SK-N-SH (cell line): ENCODE data around the gene GCDH. TPM values are rescaled to one million over a fixed set of nuclear protein-coding genes. Genes with fewer than 3 reads are reported as not detected.

Experiments
- CTCF ChIA-PET: fragments of 300-600, 350-600 bp; formaldehyde crosslinking; extraction: SDS; loops from one replicate; lab custom pipeline; 2021; lab: Yijun Ruan, JAX
- POLR2A ChIA-PET: fragments of 350-600 bp; sonication (Branson Sonifier 250); formaldehyde crosslinking; extraction: SDS; loops from one replicate; lab custom pipeline; 2020; ENCODE audit warnings: antibody characterized with exemption, inconsistent platforms; lab: Yijun Ruan, JAX
- DNase-seq: peaks from one replicate; pipeline ENCODE4 v3.0.0; 2012
- H2AFZ ChIP-seq: fragments of 200-600 bp; sonication (generic); 2 replicates; pipeline ENCODE4 v1.8.1; 2016; ENCODE audit warnings: antibody characterized with exemption, mild to moderate bottlenecking, low read depth
- H3F3A ChIP-seq: fragments of 200-600 bp; sonication (generic); replicated peaks from 2 replicates; pipeline ENCODE3; 2016; ENCODE audit warnings: antibody characterized with exemption, mild to moderate bottlenecking; ENCODE audit not compliant: insufficient read depth
- H3K27ac ChIP-seq, 2 experiments: fragments of 200-500 bp in 1 of 2; fragments of 200-600 bp in 1 of 2; sonication (Bioruptor generic) in 1 of 2; sonication (generic), shearing (Covaris generic) in 1 of 2; 2 replicates each; pipeline versions ENCODE4 v1.5.1 to v1.6.1; 2014 to 2016; ENCODE audit warnings: low read depth in 2 of 2, inconsistent platforms in 1 of 2, low read length in 1 of 2, mild to moderate bottlenecking in 1 of 2, mixed read lengths in 1 of 2
- H3K27me3 ChIP-seq: fragments of 200-600 bp; sonication (generic), shearing (Covaris generic); 2 replicates; pipeline ENCODE4 v1.6.1; 2016; ENCODE audit warnings: mixed run types; ENCODE audit not compliant: insufficient read depth
- H3K36me3 ChIP-seq, 2 experiments: fragments of 200-500 bp in 1 of 2; fragments of 200-600 bp in 1 of 2; sonication (Bioruptor generic) in 1 of 2; sonication (generic) in 1 of 2; replicated peaks in 1 of 2; 2 replicates each; pipeline versions ENCODE3 to v1.5.1; 2014 to 2016; ENCODE audit warnings: low read length in 1 of 2, mild to moderate bottlenecking in 1 of 2; ENCODE audit not compliant: insufficient read depth in 2 of 2, control insufficient read depth in 1 of 2
- H3K4me1 ChIP-seq, 2 experiments: fragments of 200-500 bp in 1 of 2; fragments of 200-600 bp in 1 of 2; sonication (Bioruptor generic) in 1 of 2; sonication (generic), shearing (Covaris generic) in 1 of 2; 2 replicates each; pipeline versions ENCODE4 v1.5.1 to v1.6.1; 2014 to 2016; ENCODE audit warnings: low read depth in 1 of 2, low read length in 1 of 2, mixed run types in 1 of 2; ENCODE audit not compliant: insufficient read depth in 2 of 2, control insufficient read depth in 1 of 2
- H3K4me2 ChIP-seq: fragments of 200-600 bp; sonication (generic), shearing (Covaris generic); 2 replicates; pipeline ENCODE4 v1.6.1; 2017; ENCODE audit warnings: mixed run types
- H3K4me3 ChIP-seq, 2 experiments: fragments of 200-500 bp in 1 of 2; fragments of 200-600 bp in 1 of 2; sonication (Bioruptor generic) in 1 of 2; sonication (generic), shearing (Covaris generic) in 1 of 2; 2 replicates each; pipeline versions ENCODE4 v1.5.1 to v1.8.1; 2014 to 2016; ENCODE audit warnings: low read depth in 2 of 2, inconsistent platforms in 1 of 2, low read length in 1 of 2, mild to moderate bottlenecking in 1 of 2, mixed read lengths in 1 of 2, moderate library complexity in 1 of 2
- H3K79me2 ChIP-seq: fragments of 200-600 bp; sonication (generic); 2 replicates; pipeline ENCODE4 v1.8.1; 2017; ENCODE audit warnings: mild to moderate bottlenecking; ENCODE audit not compliant: insufficient read depth
- H3K9ac ChIP-seq: fragments of 200-600 bp; sonication (generic); 2 replicates; pipeline ENCODE4 v1.6.1; 2017; ENCODE audit warnings: mixed run types
- H3K9me2 ChIP-seq: fragments of 200-600 bp; sonication (generic); 2 replicates; pipeline ENCODE4 v1.6.1; 2017; ENCODE audit warnings: mixed run types
- H3K9me3 ChIP-seq: fragments of 200-600 bp; sonication (generic); 2 replicates; pipeline ENCODE4 v1.6.1; 2017; ENCODE audit warnings: mixed run types, mild to moderate bottlenecking, moderate library complexity
- H4K20me1 ChIP-seq: fragments of 200-600 bp; sonication (generic); 2 replicates; pipeline ENCODE4 v1.6.1; 2017; ENCODE audit warnings: mild to moderate bottlenecking, mixed run types; ENCODE audit not compliant: insufficient read depth
- CHD2 ChIP-seq: fragments of 150-350 bp; IDR thresholded peaks from 2 replicates; pipeline ENCODE4 v1.6.1; 2018; ENCODE audit warnings: low read length; ENCODE audit not compliant: partially characterized antibody
- ELF1 ChIP-seq: IDR thresholded peaks from 2 replicates; pipeline ENCODE4 v1.4.0; 2012
- EP300 ChIP-seq, 2 experiments: IDR thresholded peaks; 2 replicates each; pipeline versions ENCODE4 v1.4.0 to v1.6.1; 2012; ENCODE audit warnings: borderline replicate concordance in 1 of 2, low read depth in 1 of 2, low read length in 1 of 2
- EZH2phosphoT487 ChIP-seq: fragments of 200-600 bp; sonication (generic); IDR thresholded peaks from 2 replicates; pipeline ENCODE4 v1.6.1; 2017; ENCODE audit warnings: low read depth, mixed run types, mild to moderate bottlenecking, antibody characterized with exemption, moderate library complexity, borderline replicate concordance
- FOXJ3 ChIP-seq: sonication (generic); formaldehyde crosslinking; IDR thresholded peaks from 2 replicates; pipeline ENCODE4 v1.5.1; 2020; ENCODE audit warnings: mild to moderate bottlenecking, missing genetic modification reagents
- GABPA ChIP-seq: IDR thresholded peaks from 2 replicates; pipeline ENCODE4 v1.4.0; 2012; ENCODE audit warnings: low read depth, mild to moderate bottlenecking
- MXI1 ChIP-seq: IDR thresholded peaks from 2 replicates; pipeline ENCODE4 v1.6.1; 2012; ENCODE audit warnings: mild to moderate bottlenecking, low read depth, low read length, improper control_type of control experiment
- NRF1 ChIP-seq: IDR thresholded peaks from 2 replicates; pipeline ENCODE4 v1.6.1; 2012; ENCODE audit warnings: low read depth, mild to moderate bottlenecking, low read length
- PBX3 ChIP-seq: IDR thresholded peaks from 2 replicates; pipeline ENCODE4; 2012
- POLR2AphosphoS5 ChIP-seq: IDR thresholded peaks from 2 replicates; pipeline ENCODE4 v1.6.1; 2012; ENCODE audit warnings: low read depth, low read length
- RAD21 ChIP-seq: IDR thresholded peaks from 2 replicates; pipeline ENCODE4 v1.6.1; 2012; ENCODE audit warnings: mild to moderate bottlenecking, low read length
- REST ChIP-seq: IDR thresholded peaks from 2 replicates; pipeline ENCODE4 v1.6.1; 2012; ENCODE audit warnings: mild to moderate bottlenecking, low read depth, low read length, moderate library complexity
- RFX5 ChIP-seq: IDR thresholded peaks from 2 replicates; pipeline ENCODE4 v1.6.1; 2012; ENCODE audit warnings: mild to moderate bottlenecking, improper control_type of control experiment, low read length
- SIN3A ChIP-seq: IDR thresholded peaks from 2 replicates; pipeline ENCODE4 v1.6.1; 2012; ENCODE audit warnings: low read depth, mild to moderate bottlenecking, low read length, moderate library complexity, borderline replicate concordance
- TAF1 ChIP-seq: IDR thresholded peaks from 2 replicates; pipeline ENCODE4 v1.6.1; 2012; ENCODE audit warnings: low read depth, mild to moderate bottlenecking, low read length, moderate library complexity, borderline replicate concordance
- TCF12 ChIP-seq: IDR thresholded peaks from 2 replicates; pipeline ENCODE4 v1.4.0; 2012
- TEAD4 ChIP-seq: IDR thresholded peaks from 2 replicates; pipeline ENCODE4 v1.4.0; 2012; ENCODE audit warnings: mild to moderate bottlenecking, borderline replicate concordance; ENCODE audit not compliant: insufficient read depth
- WGBS: methylation state at CpG from one replicate; pipeline ENCODE4 v1.1.6; 2017; ENCODE audit warnings: low lambda C conversion rate; 5-methylcytosine and 5-hydroxymethylcytosine counted together
- polyA plus RNA-seq, 3 experiments: library from polyadenylated mRNA; depleted of rRNA; stranded (reverse); fragments of >200 nt; gene quantifications; 2 replicates each; pipeline ENCODE4 v1.2.3, GENCODE V29; 2012
- TF ChIP-seq, protein P1 (sequence below): fragments of 150-350 bp; IDR thresholded peaks from 2 replicates; pipeline ENCODE4 v1.6.1; 2017; ENCODE audit warnings: antibody characterized with exemption, low read length, low read depth, borderline replicate concordance
- TF ChIP-seq, protein P2 (sequence below): IDR thresholded peaks from 2 replicates; pipeline ENCODE4 v1.4.0; 2012; ENCODE audit warnings: low read depth

The GCDH gene
- polyA plus RNA-seq (2012; rRNA removed): 29.4 and 36.6 TPM in 2 replicates
- 13.4 and 24.8 TPM in 2 replicates for polyA plus RNA-seq (2012; cell fraction: cytosol; rRNA removed)
- 63.5 and 74.5 TPM in 2 replicates for polyA plus RNA-seq (2012; cell fraction: nucleus; rRNA removed)

DNA sequence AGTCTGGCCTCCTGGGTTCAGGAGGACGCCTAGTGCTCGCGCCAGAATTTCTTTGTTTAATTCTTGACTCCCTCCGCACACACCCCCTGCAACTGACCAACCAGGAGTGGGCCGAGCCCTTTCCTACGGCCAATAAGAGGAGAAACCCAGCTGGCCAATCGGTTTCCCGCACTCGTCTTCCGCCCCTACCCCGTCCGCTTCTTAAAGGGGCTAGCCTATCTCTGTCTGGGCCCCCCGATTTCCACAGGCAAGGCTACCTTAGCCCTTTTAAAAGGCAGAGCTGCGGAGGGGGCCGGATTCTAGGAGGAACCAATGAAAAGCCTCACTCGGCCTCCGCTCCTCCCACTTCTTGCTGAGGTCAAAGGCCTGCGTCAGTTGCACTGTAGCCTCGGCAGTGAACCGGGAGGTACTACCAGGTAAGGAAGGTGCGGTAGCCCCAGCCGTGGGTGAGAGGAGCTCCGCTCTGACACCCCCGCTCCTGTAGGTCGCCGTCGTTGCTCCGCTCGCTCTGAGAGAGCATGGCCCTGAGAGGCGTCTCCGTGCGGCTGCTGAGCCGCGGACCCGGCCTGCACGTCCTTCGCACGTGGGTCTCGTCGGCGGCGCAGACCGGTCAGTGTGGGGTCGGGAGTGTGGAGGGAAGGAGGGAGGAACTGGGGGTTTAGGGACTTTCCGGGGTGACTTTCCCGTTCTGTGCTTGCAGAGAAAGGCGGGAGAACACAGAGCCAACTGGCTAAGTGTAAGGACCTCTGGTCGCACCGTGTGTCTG lies at the start of gene GCDH:
Gene GCDH (plus strand): TSS at position 374 of the 766 bp plus-strand sequence. CDS start 145 bp downstream, at position 519.
- ChIA-PET CTCF (interaction anchor here (1.0 to 2.7 kb wide), 11 partner anchors 10 to 84 kb away, joined by 3 to 13 read pairs (median 3); partner anchors contain the start of genes DNASE2 and RNASEH2A), POLR2A (interaction anchor here (0.5 to 2.3 kb wide), 19 partner anchors 9 to 262 kb away, joined by 3 to 21 read pairs (median 4); partner anchors contain the start of genes CALR, DNASE2, FARSA and JUNB)
- Histone ChIP-seq H4K20me1 (no peaks in the 10 kb centered on the region), H3K4me1 (peaks cover 6 to 8% of the 10 kb centered on the region in 2 experiments; a peak in 2 of 4 replicates), H3K4me3 (peak within 1 kb of the TSS; percentile 80 to 84), H3K9ac (peak within 1 kb of the TSS; percentile 60; the same call in 1 of the 2 replicates), H3K9me3 (no peaks in the 10 kb centered on the region), H2AFZ (peak within 1 kb of the TSS; percentile 72), H3K27me3 (no peaks in the 10 kb centered on the region; the same call in 1 of the 2 replicates), H3K9me2 (no peaks in the 10 kb centered on the region), H3K36me3 (peaks cover 5 to 6% of the 10 kb centered on the region in 2 experiments), H3K79me2 (peaks cover 13% of the 10 kb centered on the region), H3F3A (peaks cover 4% of the 10 kb centered on the region), H3K4me2 (peak within 1 kb of the TSS; percentile 99), H3K27ac (no peak within 1 kb of the TSS)
- WGBS: 0% methylated on average over 19 of the region's 49 CpGs
- no peak for TF ChIP-seq TEAD4
- TF ChIP-seq MXI1: peak; percentile 95
- no peak for TF ChIP-seq PBX3
- peak; percentile 56 for TF ChIP-seq POLR2AphosphoS5
- TF ChIP-seq TCF12: no peak
- TF ChIP-seq EZH2phosphoT487: no peak
- no peak for TF ChIP-seq RAD21
- TF ChIP-seq CHD2: peak; percentile 78
- TF ChIP-seq ELF1: peak; percentile 82
- TF ChIP-seq, protein P1, sequence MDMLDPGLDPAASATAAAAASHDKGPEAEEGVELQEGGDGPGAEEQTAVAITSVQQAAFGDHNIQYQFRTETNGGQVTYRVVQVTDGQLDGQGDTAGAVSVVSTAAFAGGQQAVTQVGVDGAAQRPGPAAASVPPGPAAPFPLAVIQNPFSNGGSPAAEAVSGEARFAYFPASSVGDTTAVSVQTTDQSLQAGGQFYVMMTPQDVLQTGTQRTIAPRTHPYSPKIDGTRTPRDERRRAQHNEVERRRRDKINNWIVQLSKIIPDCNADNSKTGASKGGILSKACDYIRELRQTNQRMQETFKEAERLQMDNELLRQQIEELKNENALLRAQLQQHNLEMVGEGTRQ: no peak
- no peak for TF ChIP-seq FOXJ3 (CRISPR knock-in tag)
- TF ChIP-seq, protein P2, sequence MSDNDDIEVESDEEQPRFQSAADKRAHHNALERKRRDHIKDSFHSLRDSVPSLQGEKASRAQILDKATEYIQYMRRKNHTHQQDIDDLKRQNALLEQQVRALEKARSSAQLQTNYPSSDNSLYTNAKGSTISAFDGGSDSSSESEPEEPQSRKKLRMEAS: peak; percentile 90
- peak; percentile 52; the same call in 1 of the 2 replicates for TF ChIP-seq TAF1
- TF ChIP-seq SIN3A: 0 out of 2 replicates have a peak, but pooled peaks have one; percentile 16
- no peak for TF ChIP-seq NRF1
- 0 out of 2 replicates have a peak, but pooled peaks have one; percentile 16 for TF ChIP-seq REST
- no peak for TF ChIP-seq EP300 (IDR thresholded peaks at IDR 0.05; ENCODE audit: borderline replicate concordance in 1 of 2, low read depth in 1 of 2, low read length in 1 of 2)
- peak; percentile 76 for TF ChIP-seq RFX5
- 0 out of 2 replicates have a peak, but pooled peaks have one; percentile 17 for TF ChIP-seq GABPA
- peak; percentile 96 for DNase-seq
